HEK293 (cell line): ENCODE measurements around the gene VCL.
"Not testable (repeated sequence)": the region's sequence is repeated elsewhere in the genome, so short reads cannot be mapped to it uniquely, and the experiment has no call there.

ENCODE experiments used
- CTCF ChIA-PET: fragments of 350-600 bp; formaldehyde crosslinking; extraction: SDS; loops from one replicate; lab custom pipeline; 2021; ENCODE audit warnings: antibody characterized with exemption; lab: Yijun Ruan, JAX
- POLR2A ChIA-PET: fragments of 300-600 bp; formaldehyde crosslinking; extraction: SDS; loops from one replicate; lab custom pipeline; 2020; ENCODE audit warnings: antibody characterized with exemption, inconsistent platforms; lab: Yijun Ruan, JAX
- H3K27ac ChIP-seq: fragments of 200-500 bp; sonication (Bioruptor generic); 2 replicates; pipeline ENCODE4 v1.5.1; 2014; ENCODE audit warnings: low read depth, low read length, control low read depth, inconsistent platforms; ENCODE audit errors: extremely low read depth
- H3K36me3 ChIP-seq, 2 experiments: fragments of 200-500 bp in 1 of 2; sonication (Bioruptor generic) in 1 of 2; 1 replicate in 1 of 2; 2 replicates in 1 of 2; pipeline ENCODE4 v1.5.1; 2014 to 2017; ENCODE audit warnings: inconsistent platforms in 2 of 2, low read length in 2 of 2; ENCODE audit not compliant: control insufficient read depth in 2 of 2, insufficient read depth in 1 of 2
- H3K4me1 ChIP-seq: fragments of 200-500 bp; sonication (Bioruptor generic); 2 replicates; pipeline ENCODE4 v1.5.1; 2014; ENCODE audit warnings: mild to moderate bottlenecking, low read length, inconsistent platforms; ENCODE audit not compliant: control insufficient read depth, insufficient read depth
- H3K4me3 ChIP-seq: 2 replicates; pipeline ENCODE4 v1.5.1; 2011; ENCODE audit warnings: low read depth, mild to moderate bottlenecking, control low read depth, low read length, moderate library complexity
- H3K9me3 ChIP-seq: fragments of 200-500 bp; sonication (Bioruptor generic); 2 replicates; pipeline ENCODE4 v1.5.1; 2014; ENCODE audit warnings: low read depth, low read length, inconsistent platforms; ENCODE audit not compliant: control insufficient read depth, insufficient read depth
- INSM2 ChIP-seq: fragments of 450-650 bp; formaldehyde crosslinking; IDR thresholded peaks from 2 replicates; pipeline ENCODE4 v1.5.1; 2016; ENCODE audit warnings: missing biosample characterization, missing genetic modification characterization
- KLF17 ChIP-seq: fragments of 450-650 bp; formaldehyde crosslinking; IDR thresholded peaks from 2 replicates; pipeline ENCODE4 v1.5.1; 2016; ENCODE audit warnings: missing biosample characterization, missing genetic modification characterization
- SCRT2 ChIP-seq: fragments of 450-650 bp; formaldehyde crosslinking; IDR thresholded peaks from 2 replicates; pipeline ENCODE4 v1.5.1; 2016; ENCODE audit warnings: missing biosample characterization, missing genetic modification characterization
- ZBTB44 ChIP-seq: fragments of 450-650 bp; IDR thresholded peaks from 2 replicates; pipeline ENCODE4 v1.5.1; 2018; ENCODE audit warnings: missing biosample characterization, mild to moderate bottlenecking, missing genetic modification characterization
- ZBTB48 ChIP-seq: fragments of 450-650 bp; formaldehyde crosslinking; IDR thresholded peaks from 2 replicates; pipeline ENCODE4 v1.5.1; 2016; ENCODE audit warnings: missing biosample characterization, missing genetic modification characterization
- ZNF2 ChIP-seq: fragments of 450-650 bp; formaldehyde crosslinking; IDR thresholded peaks from 2 replicates; pipeline ENCODE4 v1.5.1; 2016; ENCODE audit warnings: missing biosample characterization, missing genetic modification characterization
- ZNF366 ChIP-seq: fragments of 450-650 bp; formaldehyde crosslinking; conservative IDR thresholded peaks from 2 replicates; pipeline ENCODE4 v1.5.1; 2016; ENCODE audit warnings: missing biosample characterization, missing genetic modification characterization
- ZNF518A ChIP-seq: fragments of 450-650 bp; formaldehyde crosslinking; conservative IDR thresholded peaks from 2 replicates; pipeline ENCODE4 v1.5.1; 2016; ENCODE audit warnings: low read depth, missing biosample characterization, missing genetic modification characterization
- ZNF654 ChIP-seq: fragments of 450-650 bp; formaldehyde crosslinking; IDR thresholded peaks from 2 replicates; pipeline ENCODE4 v1.5.1; 2016; ENCODE audit warnings: low read depth, missing biosample characterization, missing genetic modification characterization

Gene VCL

GRCh38 chr10:73999703-74000102, 1.8 kb downstream of the VCL start (continued):
- TF ChIP-seq ZBTB44 (tag by site-specific recombination) = no peak
- no peak for TF ChIP-seq ZBTB48
- TF ChIP-seq INSM2 = no peak
- peak; percentile 93 for TF ChIP-seq SCRT2 (tag by site-specific recombination)

- not testable (repeated sequence) for H3K4me1 ChIP-seq
These were observed 2.3 kb downstream of the VCL start for GRCh38 chr10:74000244-74000643.

GRCh38 chr10:74000892-74001669, 3.2 kb downstream of the VCL start:
- TF ChIP-seq ZNF654 (no peak), ZNF366 (tag by site-specific recombination) (peak; percentile 55), ZNF518A (tag by site-specific recombination) (no peak), ZNF2 (tag by site-specific recombination) (0 out of 2 replicates have a peak, but pooled peaks have one; percentile 20), KLF17 (tag by site-specific recombination) (0 out of 2 replicates have a peak, but pooled peaks have one; percentile 23)
- Histone ChIP-seq H3K36me3 (peaks cover 0 to 4% of the 10 kb centered on the region in 2 experiments; a peak in 2 of 3 replicates), H3K27ac (no peak overlapping the region), H3K9me3 (no peaks in the 10 kb centered on the region), H3K4me1 (peaks cover 5% of the 10 kb centered on the region), H3K4me3 (no peak overlapping the region)
- ChIA-PET CTCF (interaction anchor here (1.0 to 2.0 kb wide), 6 partner anchors 11 to 1233 kb away, joined by 3 to 10 read pairs (median 4); no protein-coding TSS in a partner anchor), POLR2A (interaction anchor here (1.1 to 2.2 kb wide), 3 partner anchors 11 to 45 kb away, joined by 3 to 14 read pairs (median 6); no protein-coding TSS in a partner anchor)

More at GRCh38 chr10:74000244-74000643, 2.3 kb downstream of the VCL start:
- not testable (repeated sequence) for H3K4me3 ChIP-seq, H3K36me3 ChIP-seq, H3K27ac ChIP-seq, H3K9me3 ChIP-seq
- CTCF ChIA-PET = interaction anchor here (0.6 to 2.1 kb wide), 15 partner anchors 8 to 112 kb away, joined by 3 to 11 read pairs (median 4); no protein-coding TSS in a partner anchor
- POLR2A ChIA-PET = interaction anchor here (0.6 to 3.7 kb wide), 6 partner anchors 9 to 1210 kb away, joined by 3 to 22 read pairs (median 6); no protein-coding TSS in a partner anchor
